Thoracic aorta (tissue), 2 donors: ENCODE results near the gene WHAMM. TPM values are rescaled to one million over a fixed set of nuclear protein-coding genes. Genes with fewer than 3 reads are reported as not detected.

Source experiments
- ATAC-seq: fragments of 150-250 bp; one replicate; pipeline ENCODE4 v1.8.0; 2017; ENCODE audit warnings: low read depth; ENCODE audit not compliant: insufficient number of reproducible peaks, low FRiP score
- DNase-seq: peaks from one replicate; pipeline ENCODE4 v3.0.0-alpha.2; 2020; ENCODE audit warnings: low spot score
- H3K27ac ChIP-seq, 2 donors: fragments of 200-600 bp; sonication (generic); 1 replicate in 1 of 2; 2 replicates in 1 of 2; pipeline ENCODE4 v1.5.1; 2016; ENCODE audit warnings: mild to moderate bottlenecking in 2 of 2, moderate library complexity in 2 of 2
- H3K27me3 ChIP-seq: fragments of 200-600 bp; sonication (generic); replicated peaks from 2 replicates; pipeline ENCODE4 v1.6.0; 2016; ENCODE audit warnings: mild to moderate bottlenecking; ENCODE audit not compliant: insufficient read depth
- H3K36me3 ChIP-seq: fragments of 200-600 bp; sonication (generic); one replicate; pipeline ENCODE4 v1.5.1; 2016
- H3K4me1 ChIP-seq, 2 donors: fragments of 200-600 bp; sonication (generic); 1 replicate in 1 of 2; 2 replicates in 1 of 2; pipeline versions ENCODE4 v1.5.1 to v1.6.0; 2016; ENCODE audit warnings: low read depth in 2 of 2, mild to moderate bottlenecking in 1 of 2; ENCODE audit not compliant: control insufficient read depth in 1 of 2
- H3K4me3 ChIP-seq: fragments of 200-600 bp; sonication (generic); 2 replicates; pipeline ENCODE4 v1.5.1; 2016; ENCODE audit warnings: mild to moderate bottlenecking
- H3K9me3 ChIP-seq: fragments of 200-600 bp; sonication (generic); 2 replicates; pipeline ENCODE4 v1.5.1; 2016
- total RNA-seq, 2 donors: library from RNA; depleted of rRNA; stranded (reverse); fragments of >200 nt; gene quantifications; one replicate each; pipeline versions ENCODE4 v1.1.0 to v1.2.3, GENCODE V29; 2016
- TF ChIP-seq, protein P1 (sequence below): fragments of 200-600 bp; sonication (generic); IDR thresholded peaks from one replicate; pipeline ENCODE4 v1.5.1; 2019; ENCODE audit warnings: antibody characterized with exemption

The WHAMM gene
- total RNA-seq, 2 donors from 2014 or later = 8.1 to 9.9 TPM

DNA sequence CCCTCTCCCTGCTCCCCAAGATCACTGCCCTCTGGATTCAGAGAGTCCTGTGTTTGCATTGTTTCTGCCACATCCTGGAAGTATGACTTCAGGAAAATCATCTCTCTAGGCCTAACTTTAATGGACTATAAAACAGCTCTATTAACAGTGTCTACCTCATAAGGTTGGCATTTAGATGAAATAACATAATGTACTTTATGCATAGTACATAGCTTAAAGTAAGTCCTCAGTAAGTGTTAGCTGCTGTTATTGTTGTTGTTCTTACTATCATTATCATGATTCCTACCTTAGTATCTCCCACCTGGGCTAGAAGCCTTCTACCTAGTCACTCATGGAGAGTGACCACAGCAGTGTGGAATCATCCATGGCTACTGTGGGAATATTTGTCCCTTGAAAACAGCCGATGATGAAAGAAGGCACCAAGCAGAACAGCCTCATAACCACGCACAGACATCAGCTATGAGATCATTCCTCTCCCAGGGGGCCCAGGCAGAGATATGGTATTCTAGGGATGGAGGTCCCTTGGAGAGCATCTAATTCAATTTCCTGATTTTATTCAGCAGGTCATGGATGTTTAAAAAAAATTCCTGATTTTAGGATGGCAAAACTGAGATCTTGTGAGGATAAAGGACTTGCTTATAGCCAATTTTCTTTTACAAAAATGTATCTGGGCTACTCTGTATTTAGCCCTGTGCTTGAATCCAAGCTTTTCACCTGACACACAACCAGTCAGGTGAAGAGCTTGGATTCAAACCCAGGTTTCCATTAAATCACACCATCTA is 5.4 kb upstream of the WHAMM start:
- Histone ChIP-seq H3K27me3 (no peaks in the 10 kb centered on the region), H3K36me3 (no peaks in the 10 kb centered on the region), H3K27ac (no peak overlapping the region), H3K9me3 (no peaks in the 10 kb centered on the region), H3K4me3 (no peak overlapping the region), H3K4me1 (peaks cover 0 to 2% of the 10 kb centered on the region in 2 donors)
- TF ChIP-seq, protein P1, sequence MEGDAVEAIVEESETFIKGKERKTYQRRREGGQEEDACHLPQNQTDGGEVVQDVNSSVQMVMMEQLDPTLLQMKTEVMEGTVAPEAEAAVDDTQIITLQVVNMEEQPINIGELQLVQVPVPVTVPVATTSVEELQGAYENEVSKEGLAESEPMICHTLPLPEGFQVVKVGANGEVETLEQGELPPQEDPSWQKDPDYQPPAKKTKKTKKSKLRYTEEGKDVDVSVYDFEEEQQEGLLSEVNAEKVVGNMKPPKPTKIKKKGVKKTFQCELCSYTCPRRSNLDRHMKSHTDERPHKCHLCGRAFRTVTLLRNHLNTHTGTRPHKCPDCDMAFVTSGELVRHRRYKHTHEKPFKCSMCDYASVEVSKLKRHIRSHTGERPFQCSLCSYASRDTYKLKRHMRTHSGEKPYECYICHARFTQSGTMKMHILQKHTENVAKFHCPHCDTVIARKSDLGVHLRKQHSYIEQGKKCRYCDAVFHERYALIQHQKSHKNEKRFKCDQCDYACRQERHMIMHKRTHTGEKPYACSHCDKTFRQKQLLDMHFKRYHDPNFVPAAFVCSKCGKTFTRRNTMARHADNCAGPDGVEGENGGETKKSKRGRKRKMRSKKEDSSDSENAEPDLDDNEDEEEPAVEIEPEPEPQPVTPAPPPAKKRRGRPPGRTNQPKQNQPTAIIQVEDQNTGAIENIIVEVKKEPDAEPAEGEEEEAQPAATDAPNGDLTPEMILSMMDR = no peak
- DNase-seq = no peak
- no peak for ATAC-seq

- DNase-seq (no peak), ATAC-seq (no peak)
- H3K27me3 ChIP-seq = no peaks in the 10 kb centered on the region
- no peak overlapping the region for H3K4me3 ChIP-seq
- TF ChIP-seq, protein P1 = no peak
- no peaks in the 10 kb centered on the region for H3K36me3 ChIP-seq
- peaks cover 0 to 3% of the 10 kb centered on the region in 2 donors for H3K4me1 ChIP-seq
- H3K9me3 ChIP-seq = no peaks in the 10 kb centered on the region
- no peak overlapping the region for H3K27ac ChIP-seq
Measured at GRCh38 chr15:82804575-82804949, 4.9 kb upstream of the WHAMM start.

GRCh38 chr15:82805994-82806406 is 3.4 kb upstream of the WHAMM start, which contains the start of gene FSD2:
FSD2 (minus strand) TSS chr15:82806069; CDS start chr15:82787390, 18,679 bp downstream.
- Histone ChIP-seq H3K9me3 (no peaks in the 10 kb centered on the region), H3K27me3 (no peaks in the 10 kb centered on the region), H3K36me3 (no peaks in the 10 kb centered on the region), H3K27ac (no peak within 1 kb of the TSS), H3K4me3 (no peak within 1 kb of the TSS), H3K4me1 (peaks cover 2 to 3% of the 10 kb centered on the region in 2 donors)
- no peak for DNase-seq
- no peak for ATAC-seq
- TF ChIP-seq, protein P1 = no peak

- Histone ChIP-seq H3K27me3 (no peaks in the 10 kb centered on the region), H3K4me1 (peaks cover 21 to 22% of the 10 kb centered on the region in 2 donors), H3K9me3 (no peaks in the 10 kb centered on the region), H3K27ac (no peak overlapping the region), H3K4me3 (no peak overlapping the region), H3K36me3 (no peaks in the 10 kb centered on the region)
- DNase-seq (no peak), ATAC-seq (no peak)
- TF ChIP-seq, protein P1 = no peak
Measured at GRCh38 chr15:82807920-82808633, 1.4 kb upstream of the WHAMM start.

DNA sequence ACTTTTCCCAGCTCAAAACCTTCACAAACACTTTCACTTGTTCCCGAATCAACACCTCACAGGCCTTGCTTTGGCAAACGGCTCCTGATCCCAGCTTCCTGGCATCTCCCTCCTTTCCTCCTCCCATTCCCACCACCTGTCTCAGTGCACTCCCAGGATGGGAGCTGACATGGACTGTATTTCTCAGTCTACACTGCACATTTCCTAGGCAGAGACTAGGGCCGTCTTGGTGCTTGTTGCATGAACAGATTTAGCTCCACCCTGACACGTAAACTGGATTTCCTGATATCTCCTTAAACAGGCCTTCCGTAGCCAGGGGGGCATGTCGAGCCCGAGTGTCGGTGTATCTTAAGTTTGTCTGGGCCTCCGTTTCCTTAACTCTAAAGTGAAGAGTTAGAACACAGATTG is 790 bp upstream of the WHAMM start:
- Histone ChIP-seq H3K4me3 (peak overlapping the region; percentile 98), H3K27me3 (no peaks in the 10 kb centered on the region), H3K27ac (peak overlapping the region; percentile 62 to 99), H3K9me3 (no peaks in the 10 kb centered on the region), H3K4me1 (peaks cover 21 to 25% of the 10 kb centered on the region in 2 donors), H3K36me3 (no peaks in the 10 kb centered on the region)
- DNase-seq (no peak), ATAC-seq (no peak)
- TF ChIP-seq, protein P1 = no peak
